Measurements from ENCODE around the gene ZBTB38.

Gene ZBTB38

DNA sequence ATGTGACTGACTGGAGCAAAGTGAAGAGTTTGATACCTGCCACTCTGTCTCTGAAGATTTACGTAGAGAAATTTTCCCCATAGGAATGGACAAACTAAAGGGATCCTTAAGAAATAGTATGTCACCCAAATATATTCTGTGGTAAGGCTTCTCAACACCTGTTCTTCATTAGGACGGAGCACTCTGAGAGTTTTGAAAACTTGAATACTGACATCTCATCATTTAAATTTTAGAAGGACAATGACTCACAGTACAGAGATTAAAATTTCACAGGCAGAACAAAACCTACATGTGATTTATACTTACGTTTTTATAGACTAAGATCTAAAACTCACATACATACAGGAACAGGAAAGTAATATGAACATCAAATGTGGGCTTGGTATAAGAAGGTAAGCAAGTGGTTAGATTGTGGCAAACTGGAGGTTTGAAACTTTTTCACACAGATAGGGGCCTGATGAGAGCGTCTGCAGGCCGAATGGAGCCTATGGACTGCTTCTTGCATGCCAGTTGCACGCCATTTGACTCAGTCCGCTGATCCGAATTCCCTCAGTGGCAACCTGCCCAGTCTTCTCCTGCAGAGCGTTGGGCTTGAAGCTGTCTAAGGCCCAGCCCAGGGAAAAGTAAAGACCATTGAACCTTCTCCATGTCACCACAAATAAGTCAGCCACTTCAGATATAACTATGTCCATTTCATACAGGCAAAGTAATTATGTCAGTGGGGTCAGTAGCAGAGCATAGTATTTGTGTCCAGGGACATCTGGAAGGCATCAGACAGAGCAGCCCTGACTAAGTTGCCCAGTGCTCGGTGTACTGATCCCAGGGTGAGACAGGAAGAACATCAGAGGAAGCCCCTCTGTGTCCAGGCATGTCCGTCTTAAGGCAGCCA is 45.7 kb downstream of the ZBTB38 start:
- H3K36me3 ChIP-seq = peaks cover 0 to 19% (median 0%) of the 10 kb centered on the region in 11 experiments; a peak in 3 of 22 replicates
- no peaks in the 10 kb centered on the region for H4K20me1 ChIP-seq
- no peak overlapping the region for H3K27ac ChIP-seq
- H3K9me3 ChIP-seq (replicated peaks in 1 of 11) = peaks cover 0 to 12% (median 3%) of the 10 kb centered on the region in 11 experiments; a peak in 9 of 22 replicates
- no peak overlapping the region for H3K9ac ChIP-seq
- H3K4me3 ChIP-seq = no peak overlapping the region
- H3K4me2 ChIP-seq = no peak overlapping the region
- H3K4me1 ChIP-seq = no peaks in the 10 kb centered on the region
- no peaks in the 10 kb centered on the region for H3K27me3 ChIP-seq
- no peak for TF ChIP-seq Cebpa-rat (IDR thresholded peaks at IDR 0.05)

DNA sequence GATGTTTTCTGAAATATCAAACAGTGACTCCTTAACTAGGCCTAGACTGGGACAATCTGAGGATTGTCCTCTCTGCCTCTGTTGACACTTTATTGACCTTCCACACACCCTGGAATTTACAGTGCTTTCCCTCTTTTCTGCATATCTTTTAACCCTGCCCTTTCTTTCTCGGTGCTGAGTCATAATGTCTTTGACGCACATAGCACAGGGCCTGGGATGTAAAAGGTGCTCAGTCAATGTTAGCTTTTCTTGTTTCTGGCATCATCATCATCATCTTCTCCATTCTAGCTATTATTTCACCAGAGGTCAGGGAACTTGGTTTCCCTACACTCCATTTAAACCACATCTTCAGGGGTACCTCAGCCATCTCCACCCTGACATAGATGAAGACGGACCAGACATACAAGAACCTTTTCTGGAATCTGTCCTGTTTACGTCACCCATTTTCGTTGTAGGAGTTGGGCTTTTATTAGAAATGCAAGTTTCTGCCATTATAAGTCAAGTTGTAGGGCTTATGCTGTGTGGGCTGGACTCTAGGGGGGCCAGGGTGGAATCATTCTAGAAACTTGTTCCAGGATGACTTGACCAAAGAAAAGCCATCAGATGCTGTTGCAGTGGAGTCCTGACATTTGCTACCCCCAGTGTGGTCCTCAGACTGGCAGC is 46.6 kb downstream of the ZBTB38 start:
- Histone ChIP-seq H3K4me1 (no peaks in the 10 kb centered on the region), H3K4me3 (no peak overlapping the region), H3K9ac (no peak overlapping the region), H3K27me3 (no peaks in the 10 kb centered on the region), H3K9me3 (replicated peaks in 1 of 11) (peaks cover 0 to 20% (median 3%) of the 10 kb centered on the region in 11 experiments; a peak in 9 of 22 replicates), H4K20me1 (no peaks in the 10 kb centered on the region), H3K4me2 (no peak overlapping the region), H3K27ac (no peak overlapping the region), H3K36me3 (peaks cover 0 to 25% (median 0%) of the 10 kb centered on the region in 11 experiments; a peak in 3 of 22 replicates)
- no peak for TF ChIP-seq Cebpa-rat (IDR thresholded peaks at IDR 0.05)

GRCh38 chr3:141415953-141416352 is 47.6 kb downstream of the ZBTB38 start:
- TF ChIP-seq Cebpa-rat (IDR thresholded peaks at IDR 0.05) = no peak
- no peaks in the 10 kb centered on the region for H4K20me1 ChIP-seq
- H3K9me3 ChIP-seq (replicated peaks in 1 of 11) = peaks cover 0 to 20% (median 3%) of the 10 kb centered on the region in 11 experiments; a peak in 9 of 22 replicates
- no peak overlapping the region for H3K9ac ChIP-seq
- no peaks in the 10 kb centered on the region for H3K27me3 ChIP-seq
- no peak overlapping the region for H3K4me2 ChIP-seq
- H3K4me1 ChIP-seq = no peaks in the 10 kb centered on the region
- H3K27ac ChIP-seq = no peak overlapping the region
- H3K36me3 ChIP-seq = peaks cover 0 to 25% (median 0%) of the 10 kb centered on the region in 11 experiments; a peak in 3 of 22 replicates
- no peak overlapping the region for H3K4me3 ChIP-seq
